BLaER1 (cell line): ENCODE data around the gene PADI6.

ENCODE experiments used
- H3K27ac ChIP-seq: shearing (Covaris generic); formaldehyde crosslinking; 2 replicates; pipeline ENCODE4 v1.8.1; 2022
- H3K27me3 ChIP-seq: shearing (Covaris generic); formaldehyde crosslinking; 2 replicates; pipeline ENCODE4 v1.8.1; 2022
- H3K36me3 ChIP-seq: shearing (Covaris generic); formaldehyde crosslinking; 2 replicates; pipeline ENCODE4 v1.8.1; 2022
- H3K4me1 ChIP-seq: shearing (Covaris generic); formaldehyde crosslinking; 2 replicates; pipeline ENCODE4 v1.8.1; 2022
- H3K4me2 ChIP-seq: shearing (Covaris generic); formaldehyde crosslinking; 2 replicates; pipeline ENCODE4 v1.8.1; 2022
- H3K4me3 ChIP-seq: shearing (Covaris generic); formaldehyde crosslinking; 2 replicates; pipeline ENCODE4 v1.8.1; 2022
- H3K9ac ChIP-seq: shearing (Covaris generic); formaldehyde crosslinking; 2 replicates; pipeline ENCODE4 v1.8.1; 2022
- H3K9me3 ChIP-seq: shearing (Covaris generic); formaldehyde crosslinking; 2 replicates; pipeline ENCODE4 v1.8.1; 2022
- H4K20me1 ChIP-seq: shearing (Covaris generic); formaldehyde crosslinking; 2 replicates; pipeline ENCODE4 v1.8.1; 2022
- Cebpa-rat ChIP-seq: shearing (Covaris generic); IDR thresholded peaks from 2 replicates; pipeline ENCODE4 v1.8.1; 2022

Gene PADI6

GRCh38 chr1:17370618-17371017, 1.4 kb upstream of the PADI6 start:
- no peaks in the 10 kb centered on the region for H3K27me3 ChIP-seq
- H3K27ac ChIP-seq, result no peak overlapping the region
- no peak overlapping the region for H3K9ac ChIP-seq
- H3K4me1 ChIP-seq, result peaks cover 27% of the 10 kb centered on the region
- no peak overlapping the region for H3K4me3 ChIP-seq
- TF ChIP-seq Cebpa-rat, result no peak
- H3K9me3 ChIP-seq, result no peaks in the 10 kb centered on the region
- peak overlapping the region; percentile 43; the same call in 1 of the 2 replicates for H3K4me2 ChIP-seq
- H3K36me3 ChIP-seq, result no peaks in the 10 kb centered on the region
- H4K20me1 ChIP-seq, result no peaks in the 10 kb centered on the region

- TF ChIP-seq Cebpa-rat, result no peak
- Histone ChIP-seq H3K9ac (no peak overlapping the region), H3K27ac (no peak overlapping the region), H3K9me3 (no peaks in the 10 kb centered on the region), H3K27me3 (no peaks in the 10 kb centered on the region), H3K36me3 (no peaks in the 10 kb centered on the region), H3K4me1 (peaks cover 20% of the 10 kb centered on the region), H4K20me1 (no peaks in the 10 kb centered on the region), H3K4me2 (no peak overlapping the region), H3K4me3 (no peak overlapping the region)
Observed at GRCh38 chr1:17372955-17373354, 959 bp downstream of the PADI6 start.

- H3K4me3 ChIP-seq, result no peak overlapping the region
- H4K20me1 ChIP-seq, result no peaks in the 10 kb centered on the region
- H3K4me1 ChIP-seq, result peaks cover 3% of the 10 kb centered on the region
- no peak overlapping the region for H3K27ac ChIP-seq
- H3K27me3 ChIP-seq, result no peaks in the 10 kb centered on the region
- no peak for TF ChIP-seq Cebpa-rat
- H3K9ac ChIP-seq, result no peak overlapping the region
- no peak overlapping the region for H3K4me2 ChIP-seq
- no peaks in the 10 kb centered on the region for H3K9me3 ChIP-seq
- H3K36me3 ChIP-seq, result no peaks in the 10 kb centered on the region
Observed at GRCh38 chr1:17375651-17376050, 3.7 kb downstream of the PADI6 start.

- H3K4me3 ChIP-seq, result no peak overlapping the region
- H3K36me3 ChIP-seq, result no peaks in the 10 kb centered on the region
- no peak overlapping the region for H3K27ac ChIP-seq
- TF ChIP-seq Cebpa-rat, result no peak
- no peaks in the 10 kb centered on the region for H4K20me1 ChIP-seq
- no peak overlapping the region for H3K9ac ChIP-seq
- H3K4me2 ChIP-seq, result no peak overlapping the region
- no peaks in the 10 kb centered on the region for H3K27me3 ChIP-seq
- H3K4me1 ChIP-seq, result no peaks in the 10 kb centered on the region
- H3K9me3 ChIP-seq, result no peaks in the 10 kb centered on the region
Observed at GRCh38 chr1:17377325-17377953, 5.4 kb downstream of the PADI6 start.

GRCh38 chr1:17381161-17381560, 9.2 kb downstream of the PADI6 start:
- H4K20me1 ChIP-seq, result no peaks in the 10 kb centered on the region
- no peak overlapping the region for H3K4me2 ChIP-seq
- no peaks in the 10 kb centered on the region for H3K27me3 ChIP-seq
- no peaks in the 10 kb centered on the region for H3K36me3 ChIP-seq
- H3K9ac ChIP-seq, result no peak overlapping the region
- TF ChIP-seq Cebpa-rat, result no peak
- H3K4me1 ChIP-seq, result no peaks in the 10 kb centered on the region
- H3K27ac ChIP-seq, result no peak overlapping the region
- no peak overlapping the region for H3K4me3 ChIP-seq
- H3K9me3 ChIP-seq, result no peaks in the 10 kb centered on the region

GRCh38 chr1:17392199-17392740, 20.3 kb downstream of the PADI6 start:
- no peak for TF ChIP-seq Cebpa-rat
- Histone ChIP-seq H3K4me2 (no peak overlapping the region), H3K4me1 (no peaks in the 10 kb centered on the region), H3K36me3 (no peaks in the 10 kb centered on the region), H3K9ac (no peak overlapping the region), H3K9me3 (no peaks in the 10 kb centered on the region), H4K20me1 (no peaks in the 10 kb centered on the region), H3K27me3 (no peaks in the 10 kb centered on the region), H3K4me3 (no peak overlapping the region), H3K27ac (no peak overlapping the region)

- Histone ChIP-seq H4K20me1 (no peaks in the 10 kb centered on the region), H3K9me3 (no peaks in the 10 kb centered on the region), H3K36me3 (no peaks in the 10 kb centered on the region), H3K27ac (no peak overlapping the region), H3K4me1 (no peaks in the 10 kb centered on the region), H3K4me3 (no peak overlapping the region), H3K27me3 (no peaks in the 10 kb centered on the region), H3K4me2 (no peak overlapping the region), H3K9ac (no peak overlapping the region)
- TF ChIP-seq Cebpa-rat, result no peak
Observed at GRCh38 chr1:17393230-17393629, 21.2 kb downstream of the PADI6 start.

GRCh38 chr1:17397910-17398695, 26.1 kb downstream of the PADI6 start:
- Histone ChIP-seq H3K4me2 (no peak overlapping the region), H3K9ac (no peak overlapping the region), H3K9me3 (no peaks in the 10 kb centered on the region), H3K4me1 (no peaks in the 10 kb centered on the region), H4K20me1 (0 out of 2 replicates have a peak, but pooled peaks cover 8% of the 10 kb centered on the region), H3K4me3 (no peak overlapping the region), H3K27me3 (no peaks in the 10 kb centered on the region), H3K36me3 (no peaks in the 10 kb centered on the region), H3K27ac (no peak overlapping the region)
- TF ChIP-seq Cebpa-rat, result no peak

GRCh38 chr1:17400725-17401341, 28.8 kb downstream of the PADI6 start:
- H3K4me2 ChIP-seq, result no peak overlapping the region
- H3K36me3 ChIP-seq, result peaks cover 4% of the 10 kb centered on the region
- H3K4me3 ChIP-seq, result no peak overlapping the region
- H3K27ac ChIP-seq, result no peak overlapping the region
- H3K27me3 ChIP-seq, result no peaks in the 10 kb centered on the region
- H3K9me3 ChIP-seq, result no peaks in the 10 kb centered on the region
- 0 out of 2 replicates have a peak, but pooled peaks cover 6% of the 10 kb centered on the region for H3K4me1 ChIP-seq
- peaks cover 27% of the 10 kb centered on the region for H4K20me1 ChIP-seq
- H3K9ac ChIP-seq, result no peak overlapping the region
- no peak for TF ChIP-seq Cebpa-rat

GRCh38 chr1:17401841-17402240, 29.8 kb downstream of the PADI6 start:
- H3K36me3 ChIP-seq, result peaks cover 14% of the 10 kb centered on the region

More at GRCh38 chr1:17401841-17402240, 29.8 kb downstream of the PADI6 start:
- Histone ChIP-seq H3K4me3 (no peak overlapping the region), H3K9ac (no peak overlapping the region), H3K4me1 (0 out of 2 replicates have a peak, but pooled peaks cover 6% of the 10 kb centered on the region), H3K27ac (no peak overlapping the region), H3K27me3 (no peaks in the 10 kb centered on the region), H3K9me3 (no peaks in the 10 kb centered on the region), H3K4me2 (no peak overlapping the region), H4K20me1 (peaks cover 37% of the 10 kb centered on the region)
- TF ChIP-seq Cebpa-rat, result no peak
